Epithelial cell of esophagus (primary cell): Measurements from ENCODE around the gene TRIML1.

Source experiments
- DNase-seq: peaks from one replicate; pipeline ENCODE4 v3.0.0; 2010; ENCODE audit warnings: low read depth
- H3K4me3 ChIP-seq: 2 replicates; pipeline ENCODE4 v1.5.1; 2011; ENCODE audit warnings: mild to moderate bottlenecking, low read length, control low read depth
- TF ChIP-seq, protein P1 (sequence below): IDR thresholded peaks from 2 replicates; pipeline ENCODE4 v1.5.1; 2011; ENCODE audit warnings: low read depth, mild to moderate bottlenecking, low read length, control low read depth, inconsistent platforms; ENCODE audit not compliant: insufficient read depth; ENCODE audit errors: missing control alignments

The TRIML1 gene

DNA sequence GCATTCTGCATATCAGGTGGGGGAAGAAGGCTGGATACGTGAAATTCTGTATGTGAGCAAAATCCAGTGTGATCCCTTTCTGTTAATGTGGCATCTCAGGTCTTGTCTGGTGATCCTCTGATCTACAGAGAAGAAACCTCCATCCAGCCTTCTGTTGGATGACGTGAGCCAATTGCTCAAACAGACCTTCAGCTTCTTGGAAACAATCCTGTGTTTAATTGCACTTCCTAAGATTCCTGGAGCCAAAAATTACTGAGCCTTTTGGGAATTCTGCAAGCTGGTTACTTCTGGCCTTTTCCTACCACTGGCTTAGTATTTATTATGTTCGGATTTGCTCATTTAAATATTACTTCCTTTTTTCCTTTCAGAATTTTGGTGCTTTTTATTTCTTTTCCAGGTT is 51.2 kb downstream of the TRIML1 start:
- DNase-seq: no peak
- H3K4me3 ChIP-seq: no peak overlapping the region
- TF ChIP-seq, protein P1, sequence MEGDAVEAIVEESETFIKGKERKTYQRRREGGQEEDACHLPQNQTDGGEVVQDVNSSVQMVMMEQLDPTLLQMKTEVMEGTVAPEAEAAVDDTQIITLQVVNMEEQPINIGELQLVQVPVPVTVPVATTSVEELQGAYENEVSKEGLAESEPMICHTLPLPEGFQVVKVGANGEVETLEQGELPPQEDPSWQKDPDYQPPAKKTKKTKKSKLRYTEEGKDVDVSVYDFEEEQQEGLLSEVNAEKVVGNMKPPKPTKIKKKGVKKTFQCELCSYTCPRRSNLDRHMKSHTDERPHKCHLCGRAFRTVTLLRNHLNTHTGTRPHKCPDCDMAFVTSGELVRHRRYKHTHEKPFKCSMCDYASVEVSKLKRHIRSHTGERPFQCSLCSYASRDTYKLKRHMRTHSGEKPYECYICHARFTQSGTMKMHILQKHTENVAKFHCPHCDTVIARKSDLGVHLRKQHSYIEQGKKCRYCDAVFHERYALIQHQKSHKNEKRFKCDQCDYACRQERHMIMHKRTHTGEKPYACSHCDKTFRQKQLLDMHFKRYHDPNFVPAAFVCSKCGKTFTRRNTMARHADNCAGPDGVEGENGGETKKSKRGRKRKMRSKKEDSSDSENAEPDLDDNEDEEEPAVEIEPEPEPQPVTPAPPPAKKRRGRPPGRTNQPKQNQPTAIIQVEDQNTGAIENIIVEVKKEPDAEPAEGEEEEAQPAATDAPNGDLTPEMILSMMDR: no peak

- TF ChIP-seq, protein P1: no peak
- no peak overlapping the region for H3K4me3 ChIP-seq
- DNase-seq: no peak
Measured at GRCh38 chr4:188194421-188194820, 55.2 kb downstream of the TRIML1 start.

DNA sequence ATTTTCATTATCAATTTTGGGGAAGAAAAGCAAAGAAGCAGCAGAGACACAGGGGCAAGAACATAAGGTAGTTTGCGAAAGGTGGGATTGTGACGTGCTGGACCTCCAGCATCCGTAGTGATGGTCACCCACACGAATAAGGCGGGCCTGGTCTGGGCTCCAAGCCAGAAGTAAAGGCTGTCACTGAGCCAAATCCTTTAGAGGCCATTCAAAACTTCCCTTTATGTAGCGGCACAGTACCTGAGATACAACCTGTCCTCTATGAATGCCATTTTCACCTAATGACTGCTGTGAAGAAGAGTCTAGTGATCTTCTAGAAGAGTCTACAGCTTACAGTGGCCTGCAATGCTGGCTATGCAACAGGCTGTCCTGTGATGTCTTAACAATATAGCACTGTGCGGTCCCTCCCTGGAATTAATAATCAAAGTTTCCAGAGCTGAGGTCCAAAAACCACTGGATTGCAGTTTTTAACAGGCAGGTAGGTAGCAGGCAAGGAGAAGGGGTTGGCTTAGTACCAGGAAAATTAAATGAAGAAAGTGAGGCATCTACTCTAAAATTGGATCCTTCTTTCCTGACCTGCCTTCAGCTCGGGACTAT is 56.2 kb downstream of the TRIML1 start:
- DNase-seq: no peak
- TF ChIP-seq, protein P1: no peak
- H3K4me3 ChIP-seq: no peak overlapping the region

DNA sequence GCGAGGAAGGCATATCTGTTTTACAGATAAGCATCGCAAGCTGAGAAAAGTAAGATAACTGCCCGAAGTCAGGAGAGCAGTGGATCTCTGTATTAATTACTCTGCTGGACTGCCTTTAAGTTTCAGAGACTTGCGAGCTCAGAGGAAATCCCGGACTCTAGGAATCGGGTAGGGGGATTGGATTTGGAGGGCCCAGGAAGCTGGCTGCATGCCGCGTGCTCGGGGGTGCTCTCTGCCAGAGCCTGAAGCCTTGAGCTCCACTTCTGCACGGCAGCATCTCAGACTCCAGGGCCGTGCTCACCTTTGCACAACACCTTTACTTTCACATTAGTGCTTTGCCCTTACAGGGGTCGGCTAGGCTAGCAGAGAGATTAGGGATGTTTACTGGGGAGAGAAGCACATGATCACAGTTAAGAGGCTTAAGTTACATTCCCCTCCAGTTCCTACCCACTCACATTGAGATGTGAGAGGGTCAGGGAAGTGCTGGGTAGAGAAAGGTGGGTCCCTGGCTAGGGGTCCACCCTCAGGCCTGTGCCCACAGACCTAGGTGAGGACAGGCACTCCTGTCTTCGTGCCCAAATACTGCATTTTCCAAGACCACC is 57.0 kb downstream of the TRIML1 start:
- no peak overlapping the region for H3K4me3 ChIP-seq
- TF ChIP-seq, protein P1: no peak
- DNase-seq: no peak
